Colon (tissue), 2 donors: ENCODE data around the gene NRXN3.

ENCODE experiments used
- FAIRE-seq: peaks from 2 replicates; lab custom pipeline; 2012; peaks lifted over from hg19 to GRCh38; lab: Jason Lieb, UNC
- donor health status: control.
- donor health status: control.

NRXN3 gene

DNA sequence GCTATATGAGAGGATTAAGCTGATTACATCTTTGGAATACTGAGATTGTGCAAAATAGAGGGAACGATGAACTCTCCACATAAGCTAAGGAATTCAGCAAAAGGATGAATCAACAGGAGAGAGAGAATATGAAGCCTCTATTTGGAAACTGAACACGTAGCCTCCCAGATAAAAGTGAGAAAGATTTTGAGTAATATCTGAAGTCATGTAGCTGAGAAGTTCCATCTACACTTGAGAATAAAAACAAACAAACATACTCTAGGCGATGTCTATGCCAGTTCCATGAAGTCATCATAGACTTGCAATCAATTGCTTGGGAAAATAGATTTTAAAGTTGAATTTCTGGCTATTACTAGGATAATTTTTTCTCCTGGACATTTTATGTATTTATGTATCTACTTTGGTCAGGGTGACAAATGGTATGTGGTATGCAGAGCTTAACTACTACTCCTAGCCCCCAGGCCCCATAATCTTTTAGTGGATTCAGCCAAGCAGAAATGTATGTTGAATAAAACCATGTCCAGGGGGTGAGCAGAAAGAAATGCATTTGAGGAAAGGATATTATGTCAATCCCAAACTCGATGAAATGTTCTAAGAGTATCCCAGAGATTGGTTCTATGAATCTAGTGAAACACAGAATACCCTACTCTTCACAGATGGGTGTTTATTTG is 1413.7 kb downstream of the NRXN3 start:
- no peak for FAIRE-seq

DNA sequence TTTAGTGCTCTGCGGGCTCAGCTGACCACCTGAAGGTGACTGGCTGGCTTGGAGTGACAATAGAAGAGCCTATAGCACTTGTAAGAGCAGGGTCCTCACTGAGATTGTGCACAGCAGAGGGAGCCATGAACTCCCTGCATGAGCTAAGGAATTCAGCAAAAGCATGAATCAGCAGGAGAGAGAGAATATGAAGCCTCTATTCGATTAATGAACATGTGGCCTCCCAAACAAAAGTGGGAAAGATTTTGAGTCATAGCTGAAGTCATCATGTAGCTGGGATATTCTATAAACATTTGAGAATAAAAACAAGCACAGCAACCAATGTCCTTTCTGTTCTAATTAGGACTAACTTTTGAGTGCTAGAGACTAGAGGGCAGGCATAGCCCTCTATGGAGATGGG is 1414.5 kb downstream of the NRXN3 start:
- FAIRE-seq, result no peak

DNA sequence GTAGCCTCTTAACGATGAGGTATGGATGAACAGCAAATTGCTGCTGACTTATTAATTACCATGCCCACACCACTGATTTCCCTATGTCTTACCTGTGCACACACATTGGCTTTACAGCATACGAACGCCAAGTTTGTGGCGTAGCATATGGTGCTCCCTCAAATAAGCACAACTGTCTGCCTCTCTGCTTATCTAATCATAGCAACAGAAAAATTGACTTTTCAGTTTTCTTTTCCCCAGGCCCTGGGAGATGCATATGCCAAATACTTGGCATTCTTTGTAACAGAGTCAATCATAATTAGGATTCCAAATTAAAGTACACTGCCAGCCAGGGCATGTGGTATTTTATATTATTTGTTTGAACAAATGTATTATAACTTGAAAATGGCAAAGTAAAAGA is 1415.7 kb downstream of the NRXN3 start:
- FAIRE-seq, result no peak

DNA sequence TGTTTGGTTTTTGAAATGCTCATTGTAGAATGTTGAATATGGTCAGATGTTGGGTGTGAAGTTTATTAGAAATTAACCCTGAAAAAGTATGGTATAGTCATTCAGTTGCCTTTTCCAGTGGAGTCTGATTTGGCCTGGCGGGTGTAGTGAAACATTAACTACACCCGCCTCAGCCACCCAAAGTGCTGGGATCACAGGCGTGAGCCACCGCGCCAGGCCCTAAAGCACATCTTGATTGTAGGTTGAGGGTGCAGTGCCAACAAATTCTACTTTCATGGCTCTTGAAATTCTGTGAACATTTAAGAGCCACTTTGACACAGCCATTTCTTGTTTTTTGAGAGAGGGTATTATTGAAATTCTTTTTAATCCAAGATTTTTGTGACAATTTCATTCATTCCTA is 1416.2 kb downstream of the NRXN3 start:
- FAIRE-seq, result no peak

DNA sequence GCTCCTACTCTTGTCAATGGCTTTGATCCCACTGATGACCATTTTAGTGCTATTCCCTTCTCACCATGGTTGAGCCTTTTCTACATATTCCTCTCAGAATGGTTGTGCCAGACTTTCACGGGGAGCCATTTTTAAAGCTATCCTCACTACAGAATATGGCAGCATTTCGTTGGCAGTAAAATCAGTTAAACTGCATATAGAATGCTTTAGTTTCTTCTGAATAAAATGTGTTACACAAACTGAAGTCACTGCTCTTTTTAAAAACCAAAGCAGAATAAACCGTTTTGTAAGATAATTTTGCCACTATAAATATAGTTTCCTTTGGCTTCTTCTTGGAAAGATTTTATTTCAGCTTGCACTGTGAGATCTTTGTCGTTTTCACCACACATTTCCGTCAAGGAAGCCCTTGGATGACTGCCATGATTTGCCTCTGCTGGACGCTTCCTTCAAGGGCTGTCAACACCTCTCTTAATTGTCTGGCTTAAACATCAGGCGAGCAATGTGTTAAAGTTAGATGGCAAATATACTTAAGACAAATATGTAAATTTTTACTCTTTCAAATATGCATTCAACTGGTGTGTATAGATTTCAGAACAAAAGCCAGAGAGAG is 1416.9 kb downstream of the NRXN3 start:
- FAIRE-seq, result no peak

DNA sequence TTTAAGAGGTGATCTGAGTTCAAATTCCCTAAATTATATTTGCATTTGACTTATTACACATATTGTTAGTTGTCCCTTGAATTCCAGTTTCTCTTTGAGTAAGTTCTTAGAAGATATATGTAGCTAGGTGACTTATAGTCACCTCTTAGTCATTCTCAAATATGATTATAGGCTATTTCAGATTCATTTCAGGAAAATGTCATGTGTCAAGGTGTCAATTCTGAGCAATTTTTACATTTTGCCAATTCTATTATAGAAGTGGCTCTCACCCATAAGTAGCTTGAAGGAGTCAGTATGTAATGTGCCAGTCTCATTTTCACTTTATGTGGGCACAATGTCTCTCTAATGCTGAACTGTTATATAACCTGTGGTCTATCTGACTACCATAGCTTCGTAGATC is 1417.7 kb downstream of the NRXN3 start:
- no peak for FAIRE-seq

DNA sequence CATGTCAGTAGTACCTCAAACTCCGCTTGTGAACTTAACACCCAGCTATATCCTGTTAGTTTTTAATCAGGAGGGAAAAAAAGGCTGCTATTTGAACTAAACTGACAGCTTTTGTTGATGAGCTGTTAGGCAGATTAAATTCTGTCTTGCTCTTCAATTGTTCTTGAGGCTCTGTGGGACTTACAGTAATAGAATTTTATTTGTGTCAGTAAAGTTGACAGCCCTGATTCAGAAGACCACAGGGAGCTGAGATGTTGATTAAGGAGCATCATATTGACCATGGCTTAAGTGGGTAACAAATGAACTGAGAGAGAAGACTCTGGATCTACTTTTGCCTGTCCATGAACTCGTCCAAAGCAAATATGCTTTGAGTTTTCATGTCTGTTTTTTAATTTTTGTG is 1418.2 kb downstream of the NRXN3 start:
- FAIRE-seq, result no peak

DNA sequence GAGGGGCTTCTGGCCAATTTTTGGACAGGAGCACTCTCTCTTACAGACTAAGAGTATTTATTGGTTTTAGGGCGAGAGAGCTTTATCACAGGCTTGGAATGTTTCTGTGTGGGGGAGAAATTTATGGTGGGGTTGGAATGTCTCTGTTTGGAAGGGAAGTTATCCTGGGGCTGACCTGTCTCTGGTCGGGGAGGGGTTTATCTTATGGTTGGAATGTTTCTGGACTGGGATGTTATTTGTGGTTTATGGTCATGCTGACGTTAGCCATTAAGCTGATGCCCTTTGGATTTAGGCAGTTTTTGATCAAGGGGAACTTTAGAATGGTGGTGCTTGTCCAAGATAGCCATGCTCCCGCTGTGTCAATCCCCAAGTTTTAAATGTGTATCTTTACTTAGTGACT is 1426.4 kb downstream of the NRXN3 start:
- FAIRE-seq, result no peak

DNA sequence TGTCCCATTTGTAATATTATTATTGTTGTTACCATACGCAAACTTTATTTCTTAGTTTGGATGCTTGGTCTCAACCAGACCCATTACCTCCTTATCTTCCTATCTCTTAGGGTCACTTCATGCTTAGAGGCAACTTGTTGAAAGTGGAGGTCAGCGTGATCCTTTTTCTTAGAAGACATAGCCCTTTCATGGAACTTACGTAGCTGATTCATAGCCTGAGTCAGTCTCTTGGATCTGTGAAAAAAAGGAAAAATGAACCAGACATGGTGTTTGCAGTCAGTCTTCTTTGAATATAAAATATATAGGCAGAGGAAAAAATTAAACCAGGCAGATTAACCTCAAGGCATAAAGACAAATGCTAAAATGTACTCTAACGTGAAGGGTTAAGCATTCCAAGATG is 1427.4 kb downstream of the NRXN3 start:
- no peak for FAIRE-seq

DNA sequence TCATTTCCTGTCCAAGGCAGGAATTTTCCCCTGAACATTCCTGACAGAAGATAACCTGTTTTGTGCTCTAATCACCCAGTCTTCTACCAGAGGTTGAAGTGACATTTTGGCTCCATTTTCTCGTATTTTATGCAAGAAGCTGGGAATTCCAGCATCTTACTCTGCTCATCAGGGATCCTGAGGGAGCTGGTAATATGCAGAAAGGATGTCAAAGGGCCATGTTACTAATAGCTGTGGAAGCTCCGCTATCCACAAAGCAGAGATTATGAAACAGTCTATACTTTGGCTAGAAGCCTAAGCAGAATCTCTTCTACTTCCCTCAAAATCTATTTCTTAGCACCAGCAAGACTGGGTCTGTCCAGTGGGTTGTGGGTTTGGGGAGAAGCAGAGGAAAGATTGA is 1428.2 kb downstream of the NRXN3 start:
- no peak for FAIRE-seq

DNA sequence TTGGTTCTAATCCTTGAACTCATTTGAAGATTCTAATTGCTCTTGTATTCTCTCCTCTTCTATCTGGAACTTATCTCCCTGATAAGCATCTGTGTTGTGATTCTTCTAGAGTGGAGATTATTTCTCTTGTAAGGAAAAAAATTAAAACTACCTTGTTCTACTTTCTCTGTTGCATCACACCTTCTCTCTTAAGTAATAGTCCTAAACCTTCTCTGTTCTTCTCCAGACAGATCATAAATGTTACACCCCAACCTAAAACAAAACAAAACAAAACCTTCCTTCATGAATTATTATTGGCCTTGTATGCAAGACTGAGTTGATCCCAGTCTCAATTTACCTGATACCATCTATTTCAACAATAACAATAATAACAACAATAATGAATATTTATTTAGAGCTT is 1429.1 kb downstream of the NRXN3 start:
- FAIRE-seq, result no peak

DNA sequence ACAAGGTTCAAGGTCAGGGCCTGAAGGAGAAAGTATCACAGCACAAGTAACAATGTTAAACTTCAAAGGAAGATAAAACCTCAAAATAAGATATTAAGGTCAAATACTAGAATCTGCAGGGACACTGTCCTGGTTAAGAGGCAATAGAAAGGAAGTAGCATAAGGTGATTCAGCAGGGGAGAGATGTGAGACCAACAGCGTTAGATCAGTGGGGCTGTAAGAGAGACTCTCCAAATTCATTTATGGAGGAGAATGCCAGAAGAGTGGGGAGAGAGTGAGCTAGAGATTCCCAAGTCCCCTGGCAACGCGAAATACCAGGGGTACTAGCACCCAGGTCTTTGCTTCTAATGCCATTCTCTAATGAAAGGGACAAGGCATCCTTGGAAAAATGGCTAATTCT is 1430.2 kb downstream of the NRXN3 start:
- FAIRE-seq, result no peak

DNA sequence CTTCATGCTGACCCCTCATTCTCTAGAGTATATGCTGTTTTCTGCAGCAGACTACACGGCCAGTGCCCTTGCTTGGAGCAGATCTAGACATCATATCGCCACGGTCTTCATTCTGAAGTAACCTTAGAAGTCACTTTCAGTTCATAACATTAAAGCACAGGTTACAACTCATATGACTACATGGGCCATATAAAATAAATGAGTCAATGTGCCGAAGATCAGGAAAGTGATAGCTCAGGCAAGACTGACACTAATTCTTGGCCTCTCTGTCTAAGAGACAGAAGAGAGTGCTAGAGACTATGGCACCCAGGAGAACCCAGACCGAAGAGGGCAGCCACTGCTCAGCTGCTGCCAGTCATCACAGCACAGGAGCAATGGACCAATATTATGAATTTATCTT is 1431.4 kb downstream of the NRXN3 start:
- FAIRE-seq, result no peak

DNA sequence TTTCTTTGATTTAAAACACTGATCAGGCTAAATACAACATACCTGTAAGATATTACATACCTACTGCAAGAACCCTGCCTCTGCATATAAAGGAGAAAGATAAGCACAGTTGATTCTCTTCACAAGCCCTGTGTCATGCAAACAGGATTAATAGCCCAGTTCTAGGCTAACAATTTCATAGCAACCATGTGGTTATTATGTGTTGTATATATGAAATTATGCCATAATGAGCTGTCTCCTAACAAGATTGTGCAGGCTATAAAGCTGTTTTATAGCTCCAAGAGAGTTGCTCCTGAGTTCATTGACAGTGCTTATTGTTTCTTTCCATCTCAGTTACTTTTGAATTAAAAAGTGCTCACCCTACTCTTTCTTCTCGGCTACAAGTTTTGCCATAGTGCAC is 1431.9 kb downstream of the NRXN3 start:
- FAIRE-seq, result no peak

DNA sequence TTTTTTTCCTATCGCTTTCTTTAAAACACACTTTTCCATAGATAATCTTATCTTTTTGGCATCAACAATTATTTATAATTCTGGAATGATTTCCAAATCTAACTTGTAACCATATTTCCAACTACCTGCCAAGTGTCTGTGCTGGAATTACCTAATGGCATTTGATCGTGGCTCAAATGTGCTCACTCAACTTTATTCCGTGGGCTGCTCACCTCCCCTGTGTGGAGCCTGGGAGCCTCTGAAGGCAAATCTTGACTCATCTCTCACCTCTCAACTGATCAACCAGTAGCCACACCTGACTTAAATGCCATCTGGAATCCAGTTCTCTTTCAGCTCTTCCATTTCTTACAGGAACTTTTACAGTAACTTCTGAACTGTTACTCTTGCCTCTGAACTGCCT is 1432.6 kb downstream of the NRXN3 start:
- FAIRE-seq, result no peak

DNA sequence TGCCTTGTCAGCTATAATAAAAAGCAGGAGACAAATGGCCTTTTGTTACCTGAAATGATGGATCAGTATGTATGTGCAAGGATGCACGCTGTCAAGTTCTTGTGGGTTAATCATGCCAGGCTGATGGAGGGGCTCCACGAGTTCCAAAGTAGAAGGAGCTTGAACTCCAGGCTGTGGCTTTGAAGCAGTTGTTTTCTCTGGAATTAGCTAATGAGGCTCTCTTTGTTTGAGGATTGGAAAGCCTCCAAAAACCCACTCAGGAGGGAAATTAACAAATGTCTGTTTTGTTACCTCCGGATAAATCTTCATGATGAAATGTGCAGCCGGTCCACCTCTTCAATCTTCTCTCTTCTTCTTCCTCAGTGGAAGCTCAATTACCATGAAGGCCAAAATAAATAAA is 1435.7 kb downstream of the NRXN3 start:
- no peak for FAIRE-seq

DNA sequence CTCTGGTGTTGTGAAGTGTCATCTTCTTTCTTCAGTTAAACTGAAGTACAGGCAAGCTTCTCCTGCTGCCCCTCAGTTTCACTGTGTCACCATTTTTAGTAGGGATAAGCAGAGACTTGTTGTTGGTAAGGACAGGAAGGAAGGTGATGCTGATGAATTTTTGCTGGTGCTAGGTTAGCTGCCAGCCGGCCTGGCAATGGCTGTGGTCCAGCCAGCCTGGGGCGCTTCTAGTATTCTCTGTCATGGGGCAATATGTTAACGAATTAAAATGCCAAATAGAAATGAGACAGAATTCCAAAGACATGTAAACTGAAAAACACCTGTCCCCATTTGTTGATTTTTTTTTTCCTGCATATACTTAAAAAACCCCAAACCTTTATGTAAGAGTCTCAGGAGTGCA is 1438.3 kb downstream of the NRXN3 start:
- no peak for FAIRE-seq

DNA sequence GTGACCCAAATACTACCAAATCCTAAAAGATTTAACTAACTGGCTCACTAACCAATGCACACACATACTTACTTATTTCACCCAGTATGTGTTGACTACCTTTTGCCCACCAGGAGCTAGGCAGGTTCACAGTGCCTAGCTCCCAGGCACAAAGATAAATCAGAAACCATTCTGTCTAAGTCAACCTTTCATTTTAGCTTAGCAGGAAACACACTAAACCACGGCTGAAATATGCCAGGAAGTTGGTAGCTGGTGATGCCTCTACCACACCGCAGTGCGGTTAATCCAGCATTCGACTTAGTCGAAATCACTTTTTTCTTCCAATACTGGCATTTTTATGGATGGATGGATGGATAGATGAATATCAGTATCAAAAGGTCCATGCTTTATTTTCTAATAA is 1443.5 kb downstream of the NRXN3 start:
- FAIRE-seq, result no peak

DNA sequence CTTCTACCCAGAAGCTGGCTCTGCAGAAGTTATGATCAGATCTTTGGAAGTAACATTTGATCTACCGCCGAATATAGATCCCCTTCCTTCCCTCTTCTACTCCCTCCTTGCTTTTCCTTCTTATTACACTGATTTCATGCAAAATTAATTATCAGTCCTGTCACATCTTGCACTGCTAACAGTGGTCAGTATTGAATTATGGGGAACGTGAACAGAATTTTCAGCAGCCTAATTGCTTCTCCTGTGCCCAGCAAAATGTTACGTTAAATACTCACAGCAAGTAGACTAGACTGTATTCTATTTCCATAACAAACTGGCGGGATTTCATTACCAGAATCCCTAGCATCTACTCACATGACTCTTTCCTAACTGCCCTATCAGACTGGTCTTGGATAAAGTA is 1444.3 kb downstream of the NRXN3 start:
- no peak for FAIRE-seq

DNA sequence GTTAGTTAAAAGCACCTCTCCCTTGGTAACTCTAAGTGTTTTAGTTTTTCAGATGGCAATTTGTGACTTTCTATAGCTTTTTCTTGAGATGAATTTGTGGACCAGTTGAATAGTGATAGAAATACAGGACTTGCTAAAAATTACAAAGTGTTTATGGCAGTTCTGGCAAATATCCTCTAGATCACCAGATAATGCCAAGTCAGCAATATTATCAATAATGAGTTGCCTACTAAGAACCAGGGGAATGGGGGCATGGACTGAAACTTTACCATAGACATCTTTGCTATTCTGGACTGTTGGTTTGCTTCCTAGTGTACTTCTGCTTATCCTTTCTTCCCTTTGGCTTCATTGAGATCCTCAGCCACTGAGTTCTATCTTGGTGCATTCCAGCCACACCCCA is 1456.9 kb downstream of the NRXN3 start:
- FAIRE-seq, result no peak

DNA sequence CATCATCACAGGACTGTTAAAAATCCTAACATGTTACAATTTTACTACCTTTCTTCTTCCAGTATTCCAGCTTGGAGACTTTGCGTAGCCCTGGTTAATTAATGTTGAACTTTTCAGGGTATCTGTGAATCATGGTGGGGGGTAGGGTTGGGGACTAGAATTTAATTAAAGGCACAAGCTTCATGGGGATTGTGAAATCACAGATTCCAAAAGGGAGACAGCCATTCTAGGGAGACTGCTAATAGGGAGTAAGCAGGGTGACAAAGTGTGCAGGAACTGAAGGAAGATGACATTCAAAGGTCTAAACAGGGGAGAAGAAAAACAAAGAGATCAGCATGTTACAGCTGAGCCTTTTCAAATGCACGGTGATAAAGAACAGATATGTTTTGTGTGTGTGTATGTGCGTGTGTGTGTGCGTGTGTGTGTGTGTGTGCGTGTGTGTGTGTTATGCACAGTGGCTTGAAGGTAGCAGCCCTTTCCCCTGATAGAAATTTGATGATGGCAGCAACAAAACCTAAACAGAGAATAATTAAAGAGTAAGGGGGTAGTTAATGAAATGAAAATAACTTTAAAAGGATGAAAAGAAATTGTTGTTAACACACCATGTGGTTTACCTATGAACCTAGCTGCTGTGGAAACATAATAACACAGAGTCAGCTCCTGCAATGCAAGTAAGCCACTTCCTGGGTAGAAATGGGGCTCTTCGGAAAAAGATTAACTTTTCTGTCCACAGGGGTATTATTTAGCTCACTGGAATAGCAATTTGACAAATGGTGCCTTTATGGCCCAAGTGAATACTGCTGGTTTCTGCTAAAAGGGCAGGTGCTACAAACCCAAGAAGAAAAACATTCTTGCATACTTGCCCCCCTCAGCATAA is 1459.5 kb downstream of the NRXN3 start:
- no peak for FAIRE-seq

DNA sequence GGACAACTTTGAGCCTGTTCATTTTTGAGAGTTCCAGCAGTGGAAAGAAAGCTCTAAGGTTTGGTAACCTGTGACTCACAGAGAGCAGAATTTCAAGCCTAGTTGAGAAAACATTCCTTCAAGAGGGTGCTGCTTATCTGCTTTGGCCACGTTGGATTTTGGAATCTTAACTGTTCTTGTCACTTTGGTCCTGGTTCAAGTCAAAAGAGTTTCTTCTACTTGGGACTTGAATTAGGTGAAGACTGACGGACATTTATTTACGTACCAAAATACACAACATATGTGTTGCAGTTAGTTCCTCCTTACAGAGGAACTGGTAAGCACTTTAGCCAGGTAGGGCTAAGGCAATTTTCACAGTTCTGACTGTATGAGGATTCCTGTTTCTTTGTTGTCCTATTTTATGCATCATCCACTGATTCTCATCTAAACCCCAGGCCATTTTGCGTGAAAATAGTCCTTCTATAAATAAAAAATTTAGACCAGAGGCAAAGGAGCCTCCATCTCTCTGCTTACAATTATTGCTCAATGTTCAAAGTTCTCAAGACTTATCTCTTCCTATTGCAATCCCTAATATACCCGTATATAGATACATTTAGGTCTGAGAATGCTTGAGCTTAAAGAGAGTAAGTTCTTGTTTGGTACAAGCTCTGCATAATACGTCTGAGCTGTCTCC is 1460.3 kb downstream of the NRXN3 start:
- FAIRE-seq, result no peak

DNA sequence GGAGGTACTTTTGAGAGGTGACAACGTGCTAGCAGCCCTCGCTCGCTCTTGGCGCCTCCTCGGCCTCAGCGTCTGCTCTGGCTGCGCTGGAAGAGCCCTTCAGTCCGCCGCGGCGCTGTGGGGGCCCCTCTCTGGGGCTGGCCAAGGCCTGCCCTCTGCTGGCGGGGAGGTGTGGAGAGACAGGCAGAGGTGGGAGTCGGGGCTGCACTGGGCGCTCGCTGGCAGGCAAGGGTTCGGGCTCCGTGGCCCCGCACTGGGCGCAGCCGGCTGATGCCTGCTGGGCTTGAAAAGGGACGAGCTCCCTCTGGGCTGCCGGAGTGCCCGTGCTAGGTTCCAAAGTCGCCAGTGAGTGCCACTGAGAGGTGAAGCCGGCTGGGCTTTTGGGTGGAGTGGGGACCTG is 1461.1 kb downstream of the NRXN3 start:
- FAIRE-seq, result no peak
